GM19043 (cell line): ENCODE measurements around the gene PDK4.

Experiments
- ATAC-seq: cut with Tn5 transposase; IDR thresholded peaks from one replicate; pipeline ENCODE4 v1.9.1; 2021; ENCODE audit warnings: low read depth; ENCODE audit not compliant: unreplicated experiment

Gene PDK4

DNA sequence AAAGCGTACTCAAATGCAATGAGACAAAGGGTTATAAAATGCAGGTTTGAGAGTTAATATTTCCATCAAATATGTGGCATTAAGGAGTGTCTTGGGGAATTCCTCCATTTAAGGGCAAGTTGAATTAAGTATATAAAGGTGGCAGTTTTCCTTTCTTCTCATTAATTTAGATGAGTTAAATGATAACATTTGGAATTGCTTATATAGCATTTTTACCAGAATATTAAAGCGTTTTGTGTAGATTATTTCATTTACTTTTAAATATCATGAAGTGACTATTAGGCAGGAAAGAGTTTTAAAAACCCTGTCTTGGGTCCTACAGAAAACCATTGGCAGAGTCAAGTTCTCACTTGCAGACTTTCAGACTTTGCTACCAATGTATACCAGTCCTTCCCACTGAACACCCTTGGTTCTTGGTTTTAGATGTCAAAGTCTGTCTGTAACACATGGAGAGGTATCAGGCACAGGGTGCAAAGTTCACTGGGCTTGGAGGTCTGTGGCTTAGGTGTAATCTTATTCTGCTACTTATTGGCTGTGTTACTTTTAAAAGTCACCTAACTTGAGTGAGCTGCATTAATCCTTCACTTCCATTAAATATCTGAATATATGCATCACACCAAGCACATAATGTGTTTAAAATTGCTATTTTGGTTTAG, 59.5 kb downstream of the PDK4 start:
- no peak for ATAC-seq

DNA sequence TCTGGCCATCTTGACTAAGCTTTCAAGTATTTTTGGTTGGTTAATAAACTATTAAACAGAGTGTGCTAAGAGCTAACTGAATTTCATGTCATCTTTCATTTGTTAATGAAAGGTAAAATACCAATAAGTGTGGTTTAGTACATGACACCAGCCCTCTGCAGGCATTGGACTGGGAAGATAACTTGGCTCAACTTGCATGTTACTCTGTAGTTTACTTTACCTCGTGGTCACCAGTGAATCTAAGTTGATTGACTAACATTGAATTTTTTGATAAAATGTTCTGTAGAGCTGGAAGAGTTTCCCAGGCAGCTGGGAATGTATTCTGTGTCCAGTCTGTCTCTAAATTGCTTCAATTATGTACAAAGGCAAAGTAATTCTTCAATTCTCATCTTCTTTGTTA, 60.7 kb downstream of the PDK4 start:
- no peak for ATAC-seq

DNA sequence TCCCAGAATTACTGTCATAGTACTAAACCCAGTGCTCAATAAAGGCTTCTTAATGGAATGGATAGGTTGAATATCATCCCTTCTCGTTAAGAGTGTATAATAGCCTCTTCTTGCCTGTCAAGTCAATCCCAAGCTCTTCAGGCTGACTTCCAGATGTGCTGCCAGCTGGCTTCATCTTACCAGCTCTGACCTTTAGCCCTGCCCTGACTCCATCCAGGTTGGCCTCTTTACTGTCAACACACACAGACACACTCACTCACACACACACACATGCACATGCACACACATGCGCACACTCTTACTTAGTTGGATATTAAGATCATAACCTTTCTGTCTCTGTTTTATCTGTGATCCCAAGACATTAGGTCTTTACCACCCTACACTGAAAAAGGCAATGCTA, 61.5 kb downstream of the PDK4 start:
- ATAC-seq = no peak
